ENCODE results near the gene UAP1L1. TPM values are rescaled to one million over a fixed set of nuclear protein-coding genes. Genes with fewer than 3 reads are reported as not detected.

Gene UAP1L1
- total RNA-seq, 2 experiments from 2014 or later: 19.1 to 21.9 TPM

DNA sequence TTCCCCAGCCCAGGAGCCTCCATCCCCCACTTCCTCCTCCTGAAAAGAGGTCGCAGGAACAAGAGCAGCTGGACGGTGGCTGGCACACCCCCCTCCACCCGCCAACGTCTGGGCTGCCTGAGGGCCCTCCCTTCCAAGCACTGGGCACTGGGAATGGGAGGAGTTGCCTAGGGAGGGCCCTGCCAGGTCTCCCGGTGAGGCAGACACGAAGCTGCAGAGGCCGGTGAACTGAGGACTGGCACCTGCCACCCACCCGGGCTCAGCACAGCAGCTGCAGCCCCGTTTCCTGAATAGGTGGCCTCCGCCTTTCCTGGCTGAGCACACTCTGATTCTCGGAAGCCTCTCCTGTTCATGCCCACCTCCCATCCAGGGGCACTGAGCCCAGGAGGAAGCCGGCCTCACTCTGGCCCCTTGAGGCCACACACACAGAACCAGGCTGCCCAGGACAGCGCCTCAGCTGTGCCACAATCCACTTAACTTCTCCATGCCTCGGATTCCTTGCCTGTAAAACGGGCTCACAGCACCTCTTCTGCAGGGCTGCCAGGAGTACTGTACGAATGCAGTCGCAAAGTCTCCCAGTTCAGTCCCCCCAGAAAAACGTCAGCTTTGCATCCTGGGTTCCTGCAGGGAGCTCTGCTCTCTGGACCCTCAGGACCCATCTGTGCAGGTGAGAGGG is 32.7 kb upstream of the UAP1L1 start:
- Mint-ChIP-seq H3K4me1 (peaks cover 16% of the 10 kb centered on the region), H3K27me3 (peaks cover 24% of the 10 kb centered on the region), H3K4me3 (peak overlapping the region; percentile 70), H3K27ac (peak overlapping the region; percentile 54), H3K36me3 (ENCODE audit: low read depth) (no peaks in the 10 kb centered on the region), H3K9me3 (no peaks in the 10 kb centered on the region)
- DNase-seq: no peak
- CTCF ChIA-PET: interaction anchor here (1.0 to 3.8 kb wide), 8 partner anchors 8 to 258 kb away, joined by 3 to 44 read pairs (median 4); partner anchors contain the start of genes ABCA2, AJM1 and SAPCD2
- POLR2A ChIA-PET: no interaction called here

DNA sequence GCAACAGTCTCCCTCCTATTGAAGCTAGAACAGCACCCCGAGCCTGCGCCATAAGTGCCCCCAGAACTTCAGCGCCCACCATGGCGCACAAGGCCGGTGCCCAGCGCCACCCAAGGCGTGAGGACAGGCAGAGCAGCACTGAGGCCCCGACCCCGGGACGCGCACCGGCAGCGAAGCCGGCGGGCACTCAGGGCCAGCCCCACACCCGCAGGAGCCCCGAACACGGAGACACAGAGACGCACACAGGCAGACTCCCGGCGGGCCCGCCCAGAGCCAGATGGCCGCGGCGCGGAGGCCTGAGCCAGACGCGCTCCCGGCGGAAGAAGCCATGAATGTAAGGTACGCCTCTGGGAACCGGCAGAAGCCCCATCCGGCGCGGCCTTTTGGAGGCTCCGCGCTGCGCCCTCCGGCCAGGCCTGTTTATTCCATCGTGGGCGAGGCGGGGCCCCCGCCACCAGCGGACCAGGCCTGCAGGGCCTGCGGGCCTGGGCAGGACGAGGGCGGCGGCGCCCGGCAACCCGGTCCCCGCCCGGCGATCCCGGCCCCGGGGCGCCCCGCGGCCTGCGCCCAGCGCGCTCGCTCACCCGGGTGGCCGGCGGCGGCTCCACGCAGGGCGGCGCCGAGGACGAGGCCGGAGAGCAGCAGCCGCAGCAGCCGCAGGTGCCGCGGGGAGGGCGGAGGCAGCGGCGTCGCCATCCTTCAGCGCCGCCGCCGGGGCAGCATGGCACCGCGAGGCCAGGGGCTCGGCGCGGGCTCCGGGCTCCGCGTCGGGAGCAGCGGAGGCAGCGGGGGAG is 31.8 kb upstream of the UAP1L1 start:
- Mint-ChIP-seq H3K27ac (peak overlapping the region; percentile 54), H3K4me3 (peak overlapping the region; percentile 70), H3K9me3 (no peaks in the 10 kb centered on the region), H3K4me1 (peaks cover 19% of the 10 kb centered on the region), H3K27me3 (peaks cover 30% of the 10 kb centered on the region), H3K36me3 (ENCODE audit: low read depth) (no peaks in the 10 kb centered on the region)
- no peak for DNase-seq
- CTCF ChIA-PET: interaction anchor here (1.0 to 3.8 kb wide), 11 partner anchors 9 to 258 kb away, joined by 3 to 59 read pairs (median 5); partner anchors contain the start of genes ABCA2, AJM1, FUT7 and SAPCD2
- POLR2A ChIA-PET: no interaction called here

DNA sequence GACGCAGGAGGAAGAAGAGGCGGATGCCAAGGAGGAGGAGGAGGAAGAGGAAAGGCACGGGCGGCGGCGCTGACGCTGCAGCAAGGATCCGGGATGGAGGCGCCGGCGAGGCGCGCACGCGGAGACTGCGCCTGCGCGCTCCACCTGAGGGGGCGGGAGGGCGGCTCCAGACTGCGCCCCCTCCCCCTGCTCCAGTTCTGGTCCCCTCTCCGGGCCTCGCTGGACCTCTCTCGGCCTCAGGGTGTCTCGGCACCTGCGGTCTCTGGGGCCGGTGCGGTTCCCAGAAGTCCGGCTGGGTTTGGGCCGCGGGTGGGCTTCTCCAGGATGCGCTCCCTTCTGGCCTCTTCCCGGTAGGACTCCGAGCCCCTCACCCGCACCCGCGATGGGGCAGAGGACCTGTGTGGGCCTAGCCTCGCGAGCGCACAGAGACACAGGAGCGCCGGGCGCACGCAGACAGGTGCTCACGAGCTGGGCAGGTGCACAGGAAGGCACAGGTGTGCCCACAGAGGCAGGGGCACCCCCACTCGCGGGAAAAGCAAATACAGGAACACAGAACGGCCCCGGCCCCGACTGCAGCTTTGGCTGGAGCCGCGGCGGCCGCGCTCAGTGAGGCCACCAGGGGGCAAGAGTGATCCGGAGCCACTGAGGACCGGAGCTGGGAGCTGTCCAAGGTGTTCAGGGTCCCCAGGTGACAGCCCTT is 31.1 kb upstream of the UAP1L1 start, which contains the start of gene NPDC1:
NPDC1 (minus strand) TSS at position 90 of the 700 bp plus-strand sequence. CDS start 188 bp downstream, outside the sequence.
- Mint-ChIP-seq H3K27ac (peak within 1 kb of the TSS; percentile 54), H3K4me1 (peaks cover 19% of the 10 kb centered on the region), H3K9me3 (no peaks in the 10 kb centered on the region), H3K27me3 (peaks cover 32% of the 10 kb centered on the region), H3K36me3 (ENCODE audit: low read depth) (no peaks in the 10 kb centered on the region), H3K4me3 (peak within 1 kb of the TSS; percentile 70)
- CTCF ChIA-PET: interaction anchor here (0.6 to 3.3 kb wide), 38 partner anchors 8 to 319 kb away, joined by 3 to 59 read pairs (median 4); partner anchors contain the start of genes ABCA2, ANAPC2, DPP7 and FUT7
- peak; percentile 86 for DNase-seq
- POLR2A ChIA-PET: no interaction called here

DNA sequence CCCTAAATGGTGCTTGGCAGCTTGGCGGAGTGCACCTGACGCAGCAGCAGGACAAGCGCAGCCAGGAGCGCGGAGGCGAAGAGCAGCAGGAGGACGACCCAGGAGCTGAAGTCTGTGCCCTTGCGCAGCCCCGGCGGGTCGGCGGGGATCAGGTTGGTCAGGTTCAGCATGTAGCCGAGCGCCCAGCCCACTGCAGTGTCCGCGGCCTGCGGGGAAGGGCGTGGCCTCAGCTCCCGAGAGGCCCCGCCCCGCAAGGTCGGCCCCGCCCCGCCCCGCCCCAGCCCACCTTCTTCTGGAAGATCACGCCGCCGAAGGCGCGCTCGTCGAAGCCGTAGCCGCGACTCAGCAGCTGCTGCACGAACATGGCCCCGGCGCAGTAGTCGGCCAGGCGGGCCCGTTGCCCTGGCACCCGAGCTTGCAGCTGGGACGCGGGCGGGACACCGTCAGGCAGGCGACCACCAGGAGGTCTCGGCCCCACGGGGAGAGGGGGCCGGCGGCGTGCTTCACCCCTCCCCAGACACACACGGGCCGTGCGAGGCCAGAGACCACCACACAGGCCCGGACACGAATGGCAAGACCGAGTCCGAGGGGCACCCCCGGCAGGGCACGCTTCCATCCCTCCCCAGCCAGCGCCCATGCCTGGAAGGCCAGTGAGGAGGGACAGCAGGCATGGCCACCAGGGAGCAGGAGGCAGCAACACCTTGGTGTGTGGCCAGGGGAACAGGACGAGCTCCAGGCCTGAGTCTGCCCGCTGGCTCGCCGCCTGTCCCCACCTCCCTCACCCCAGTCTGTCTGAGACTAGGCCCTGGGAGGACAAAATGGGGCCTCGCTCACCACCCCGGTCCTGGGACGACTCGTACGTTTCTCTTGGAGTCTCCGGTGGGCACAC is 28.4 kb upstream of the UAP1L1 start:
- H3K4me1 Mint-ChIP-seq: peaks cover 19% of the 10 kb centered on the region
- H3K4me3 Mint-ChIP-seq: no peak overlapping the region
- H3K9me3 Mint-ChIP-seq: no peaks in the 10 kb centered on the region
- H3K27me3 Mint-ChIP-seq: peaks cover 43% of the 10 kb centered on the region
- H3K27ac Mint-ChIP-seq: no peak overlapping the region
- ChIA-PET CTCF (interaction anchor here (0.6 to 2.6 kb wide), 10 partner anchors 10 to 399 kb away, joined by 3 to 17 read pairs (median 4); partner anchors contain the start of gene UAP1L1), POLR2A (interaction anchor here (0.5 kb wide), 1 partner anchor 38 kb away, joined by 3 read pairs; the partner anchor contains the start of gene MAN1B1)
- no peaks in the 10 kb centered on the region for H3K36me3 Mint-ChIP-seq (ENCODE audit: low read depth)
- DNase-seq: no peak

DNA sequence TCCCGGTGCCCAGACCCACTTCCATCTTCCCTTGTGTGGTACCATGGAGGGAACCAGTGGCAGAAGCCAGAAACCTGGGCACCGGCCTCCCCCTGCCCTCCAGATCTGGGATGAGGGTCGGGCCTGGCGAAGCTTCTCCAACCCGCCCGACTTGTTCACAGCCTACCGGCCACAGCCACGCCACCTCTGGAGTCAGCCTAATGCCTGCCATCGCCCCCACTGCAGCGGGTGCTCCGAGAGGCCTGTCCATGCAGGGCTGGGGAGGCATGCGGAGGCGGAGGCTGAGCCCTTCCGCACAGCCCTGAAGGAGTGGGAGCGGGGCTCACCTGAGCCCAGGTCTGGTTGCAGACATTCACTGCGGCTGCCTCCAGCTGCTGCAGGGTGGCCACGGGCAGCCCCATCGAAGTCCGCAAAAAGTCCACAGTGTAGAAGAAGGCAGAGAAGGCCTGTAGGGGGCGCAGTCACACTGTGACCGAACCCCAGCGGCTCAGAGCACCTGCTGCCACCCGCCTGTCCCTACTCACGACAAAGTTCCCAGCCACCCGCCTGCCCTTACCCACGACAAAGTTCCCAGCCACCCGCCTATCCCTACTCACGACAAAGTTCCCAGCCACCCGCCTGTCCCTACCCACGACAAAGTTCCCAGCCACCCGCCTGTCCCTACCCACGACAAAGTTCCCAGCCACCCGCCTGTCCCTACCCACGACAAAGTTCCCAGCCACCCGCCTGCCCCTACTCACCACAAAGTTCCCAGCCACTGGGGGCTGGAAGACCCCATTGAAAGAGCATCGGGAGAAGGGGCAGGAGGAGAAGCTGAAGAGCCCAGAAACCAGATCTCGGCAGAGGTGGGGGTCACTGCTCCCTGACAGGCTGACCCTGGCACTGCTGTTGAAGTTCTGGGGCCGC is 27.5 kb upstream of the UAP1L1 start:
- DNase-seq: peak; percentile 70
- Mint-ChIP-seq H3K9me3 (no peaks in the 10 kb centered on the region), H3K36me3 (ENCODE audit: low read depth) (no peaks in the 10 kb centered on the region), H3K4me3 (no peak overlapping the region), H3K27me3 (peaks cover 43% of the 10 kb centered on the region), H3K4me1 (peaks cover 13% of the 10 kb centered on the region), H3K27ac (no peak overlapping the region)
- CTCF ChIA-PET: interaction anchor here (0.6 to 1.8 kb wide), 6 partner anchors 14 to 398 kb away, joined by 3 to 13 read pairs (median 4); partner anchors contain the start of gene UAP1L1
- POLR2A ChIA-PET: no interaction called here

DNA sequence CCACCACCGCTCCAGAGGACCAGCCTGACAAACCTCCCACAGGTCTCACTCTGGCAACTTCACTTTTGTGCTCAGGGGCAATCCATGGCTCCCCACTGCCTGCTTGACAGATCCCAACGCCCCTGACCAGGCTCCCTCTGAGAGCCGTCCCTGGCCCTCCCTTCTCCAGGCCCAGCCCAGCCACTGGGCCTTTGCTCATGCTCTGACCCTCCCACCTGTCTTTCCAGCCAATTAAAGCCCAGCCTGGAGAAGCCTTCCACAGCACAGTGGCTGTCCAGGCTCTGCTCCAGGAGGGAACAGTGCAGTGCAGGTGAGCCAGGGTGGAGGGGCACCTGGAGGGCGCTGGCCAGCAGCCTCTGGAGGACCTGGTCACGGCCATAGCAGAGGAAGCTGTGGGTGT is 26.7 kb upstream of the UAP1L1 start:
- Mint-ChIP-seq H3K27ac (no peak overlapping the region), H3K36me3 (ENCODE audit: low read depth) (no peaks in the 10 kb centered on the region), H3K4me1 (peaks cover 9% of the 10 kb centered on the region), H3K27me3 (peaks cover 39% of the 10 kb centered on the region), H3K9me3 (no peaks in the 10 kb centered on the region), H3K4me3 (no peak overlapping the region)
- DNase-seq: no peak
- ChIA-PET CTCF (interaction anchor here (1.8 kb wide), 1 partner anchor 13 kb away, joined by 5 read pairs; no protein-coding TSS in a partner anchor), POLR2A (no interaction called here)

DNA sequence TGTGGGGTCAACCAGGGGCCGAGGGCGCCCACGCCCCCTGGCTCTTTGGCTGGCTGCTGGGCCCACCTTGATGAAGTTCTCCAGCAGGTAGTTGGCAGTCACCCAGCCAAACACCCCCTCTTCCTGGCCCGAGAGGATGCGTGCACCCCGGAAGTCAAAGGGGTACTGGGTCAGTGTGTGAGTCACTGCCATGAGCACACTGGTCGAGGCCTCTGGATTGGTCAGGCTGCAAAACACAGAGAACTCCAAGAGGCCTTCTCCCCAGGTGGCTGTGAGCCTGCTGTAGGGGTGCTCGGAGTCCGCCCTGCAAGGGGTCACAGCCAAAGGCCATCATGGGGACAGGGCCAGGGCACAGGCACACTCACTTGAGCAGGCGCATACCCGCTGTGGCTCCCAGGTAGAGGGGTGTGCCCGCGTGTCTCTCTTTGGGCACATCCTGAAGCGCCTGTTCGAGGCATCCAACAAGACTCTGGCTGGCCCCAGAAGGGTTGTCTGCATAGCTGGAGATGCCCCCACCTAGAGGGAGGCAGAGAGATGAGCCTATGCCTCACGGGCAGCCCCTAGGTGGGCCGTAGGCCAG is 26.1 kb upstream of the UAP1L1 start:
- H3K4me3 Mint-ChIP-seq: no peak overlapping the region
- POLR2A ChIA-PET: no interaction called here
- DNase-seq: no peak
- peaks cover 9% of the 10 kb centered on the region for H3K4me1 Mint-ChIP-seq
- H3K27ac Mint-ChIP-seq: no peak overlapping the region
- H3K36me3 Mint-ChIP-seq (ENCODE audit: low read depth): no peaks in the 10 kb centered on the region
- H3K9me3 Mint-ChIP-seq: no peaks in the 10 kb centered on the region
- H3K27me3 Mint-ChIP-seq: peaks cover 39% of the 10 kb centered on the region
- CTCF ChIA-PET: no interaction called here

DNA sequence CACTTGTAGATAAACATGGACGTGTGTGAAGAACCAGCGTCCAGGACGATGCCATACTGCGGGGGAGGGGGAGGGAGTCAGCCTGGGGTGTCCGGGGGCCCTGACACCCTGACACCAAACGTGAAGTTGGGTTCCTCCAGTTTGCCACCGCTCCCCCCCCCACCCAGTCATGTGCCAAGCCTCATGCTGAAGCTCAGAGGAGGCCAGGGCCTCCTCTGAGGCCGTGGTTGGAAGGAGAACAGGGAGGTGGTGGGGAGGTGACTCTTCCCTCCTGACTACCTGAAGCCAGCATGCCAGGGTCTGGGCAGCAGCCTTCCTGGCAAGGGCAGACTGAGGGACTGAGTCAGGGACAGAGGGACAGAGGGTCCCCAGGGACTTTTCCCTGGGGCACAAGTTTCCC is 25.0 kb upstream of the UAP1L1 start:
- Mint-ChIP-seq H3K36me3 (ENCODE audit: low read depth) (no peaks in the 10 kb centered on the region), H3K27ac (no peak overlapping the region), H3K27me3 (peaks cover 31% of the 10 kb centered on the region), H3K4me3 (no peak overlapping the region), H3K4me1 (peaks cover 6% of the 10 kb centered on the region), H3K9me3 (no peaks in the 10 kb centered on the region)
- CTCF ChIA-PET: interaction anchor here (0.9 to 1.2 kb wide), 5 partner anchors 15 to 210 kb away, joined by 3 to 7 read pairs (median 4); partner anchors contain the start of genes AJM1 and SAPCD2
- no peak for DNase-seq
- POLR2A ChIA-PET: no interaction called here

DNA sequence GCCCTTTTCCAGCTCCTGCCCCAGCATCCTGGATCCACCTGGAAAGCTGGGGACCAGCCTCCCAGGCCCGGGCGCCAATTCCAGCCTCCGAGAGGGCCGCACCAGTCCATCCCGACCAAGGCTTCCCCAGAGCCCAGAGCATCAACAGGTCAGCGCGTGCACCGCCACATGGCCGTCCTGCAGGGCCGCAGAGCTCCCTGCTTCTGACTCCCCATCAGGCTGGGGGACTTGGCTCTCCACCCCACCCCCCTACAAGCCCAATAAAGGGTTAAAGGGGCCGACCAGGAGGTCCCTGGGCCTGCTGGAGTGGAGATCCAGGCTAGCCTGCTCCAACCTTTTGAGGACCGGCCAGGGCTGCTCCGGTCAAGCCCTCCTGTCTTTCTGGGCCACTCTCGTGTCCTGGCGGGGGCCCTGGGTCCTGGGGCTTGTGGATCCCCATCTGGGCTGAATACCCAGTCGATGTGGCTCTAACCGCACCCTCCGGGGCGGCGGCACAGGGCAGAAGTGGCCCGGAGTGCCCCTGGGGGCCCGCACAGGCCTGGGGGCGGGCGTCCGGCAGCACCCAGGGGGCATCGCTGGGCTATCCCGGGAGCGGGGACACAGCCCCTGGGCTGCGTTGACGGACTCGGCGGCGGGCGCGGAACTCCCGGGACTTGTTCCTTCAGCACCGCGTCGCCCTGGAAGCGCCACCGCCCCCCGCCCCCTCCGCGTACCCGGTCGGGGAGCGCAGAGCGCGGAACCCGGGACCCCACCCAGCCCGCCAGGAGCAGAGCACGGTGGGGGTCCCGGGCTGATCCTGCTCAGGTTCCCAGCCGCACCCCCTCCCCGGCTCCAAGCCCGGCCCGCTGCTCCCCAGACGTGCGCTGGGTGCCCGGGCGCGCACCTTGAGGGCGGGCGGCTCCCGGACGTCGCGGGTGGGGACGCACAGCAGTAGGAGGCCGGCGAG is 24.0 kb upstream of the UAP1L1 start:
- H3K36me3 Mint-ChIP-seq (ENCODE audit: low read depth): no peaks in the 10 kb centered on the region
- H3K4me3 Mint-ChIP-seq: no peak overlapping the region
- no peaks in the 10 kb centered on the region for H3K9me3 Mint-ChIP-seq
- DNase-seq: no peak
- CTCF ChIA-PET: interaction anchor here (1.0 to 1.2 kb wide), 3 partner anchors 18 to 211 kb away, joined by 4 to 7 read pairs (median 4); partner anchors contain the start of genes AJM1 and SAPCD2
- POLR2A ChIA-PET: no interaction called here
- peaks cover 24% of the 10 kb centered on the region for H3K27me3 Mint-ChIP-seq
- H3K27ac Mint-ChIP-seq: no peak overlapping the region
- peaks cover 6% of the 10 kb centered on the region for H3K4me1 Mint-ChIP-seq
